Activated CD4-positive, CD25-positive, alpha-beta regulatory T cell treated with anti-CD3 and anti-CD28 coated beads, Interleukin-2, amount 50 U/mL, for 24 hours (primary cell): ENCODE data around the gene KIZ.

Experiments
- ATAC-seq, 2 donors: fragments of 150-1000 bp; cut with Tn5 transposase; one replicate each; pipeline ENCODE4 v1.10.0; 2021; ENCODE audit warnings: mild to moderate bottlenecking in 1 of 2, moderate library complexity in 1 of 2

The KIZ gene

GRCh38 chr20:21105429-21106170 is 20.3 kb upstream of the KIZ start:
- ATAC-seq = no peak

- no peak for ATAC-seq
These were observed 19.5 kb upstream of the KIZ start, which contains the start of gene LINC00237 for GRCh38 chr20:21106171-21107017. LINC00237 (minus strand) TSS chr20:21106358.

GRCh38 chr20:21109144-21109543 is 16.7 kb upstream of the KIZ start:
- no peak for ATAC-seq

GRCh38 chr20:21110811-21111210 is 15.1 kb upstream of the KIZ start:
- no peak for ATAC-seq

- no peak for ATAC-seq
These were observed 14.5 kb upstream of the KIZ start for GRCh38 chr20:21111416-21111815.

GRCh38 chr20:21113697-21114096 is 12.2 kb upstream of the KIZ start:
- ATAC-seq = no peak

GRCh38 chr20:21114584-21114983 is 11.3 kb upstream of the KIZ start:
- ATAC-seq = no peak

GRCh38 chr20:21117521-21117920 is 8.4 kb upstream of the KIZ start:
- ATAC-seq = no peak

GRCh38 chr20:21118138-21118537 is 7.7 kb upstream of the KIZ start:
- ATAC-seq = no peak

- ATAC-seq = no peak
These were observed 7.1 kb upstream of the KIZ start for GRCh38 chr20:21118782-21119181.

GRCh38 chr20:21124190-21124589 is 1.7 kb upstream of the KIZ start:
- ATAC-seq = no peak

- ATAC-seq = no peak
These were observed 622 bp upstream of the KIZ start for GRCh38 chr20:21125072-21125848.

GRCh38 chr20:21126581-21126870 is 644 bp downstream of the KIZ start:
- no peak for ATAC-seq

GRCh38 chr20:21127201-21127981 is 1.5 kb downstream of the KIZ start:
- ATAC-seq = no peak

- ATAC-seq = no peak
These were observed 4.0 kb downstream of the KIZ start for GRCh38 chr20:21129861-21130260.

GRCh38 chr20:21133404-21133803 is 7.5 kb downstream of the KIZ start:
- no peak for ATAC-seq

- ATAC-seq = no peak
These were observed 8.2 kb downstream of the KIZ start for GRCh38 chr20:21133917-21134622.

- ATAC-seq = no peak
These were observed 9.1 kb downstream of the KIZ start for GRCh38 chr20:21134883-21135493.

- no peak for ATAC-seq
These were observed 10.3 kb downstream of the KIZ start for GRCh38 chr20:21136015-21136732.

- no peak for ATAC-seq
These were observed 11.2 kb downstream of the KIZ start for GRCh38 chr20:21137078-21137477.
